ENCODE measurements around the gene SIAH3.

SIAH3 gene

GRCh38 chr13:45748941-45749759 is 102.4 kb downstream of the SIAH3 start:
- H3K9ac ChIP-seq (ENCODE audit: low read depth, low read length), result no peak overlapping the region
- no peaks in the 10 kb centered on the region for H3K36me3 ChIP-seq (ENCODE audit: insufficient read depth, low read depth, low read length)

GRCh38 chr13:45747071-45747470 is 104.5 kb downstream of the SIAH3 start:
- Histone ChIP-seq H3K4me1 (ENCODE audit: insufficient read depth, low read length) (0 out of 2 replicates have a peak, but pooled peaks cover 6% of the 10 kb centered on the region), H3K4me3 (ENCODE audit: low read length) (no peak overlapping the region), H3K9me3 (ENCODE audit: insufficient read depth, low read depth, low read length) (no peaks in the 10 kb centered on the region), H3K27me3 (ENCODE audit: insufficient read depth, low read length) (no peaks in the 10 kb centered on the region), H3K9ac (ENCODE audit: low read depth, low read length) (no peak overlapping the region), H3K27ac (ENCODE audit: low read length) (no peak overlapping the region), H3K36me3 (ENCODE audit: insufficient read depth, low read depth, low read length) (no peaks in the 10 kb centered on the region)

More at GRCh38 chr13:45748941-45749759, 102.4 kb downstream of the SIAH3 start:
- 0 out of 2 replicates have a peak, but pooled peaks cover 6% of the 10 kb centered on the region for H3K4me1 ChIP-seq (ENCODE audit: insufficient read depth, low read length)
- H3K27ac ChIP-seq (ENCODE audit: low read length), result no peak overlapping the region
- H3K9me3 ChIP-seq (ENCODE audit: insufficient read depth, low read depth, low read length), result no peaks in the 10 kb centered on the region
- no peak overlapping the region for H3K4me3 ChIP-seq (ENCODE audit: low read length)
- H3K27me3 ChIP-seq (ENCODE audit: insufficient read depth, low read length), result no peaks in the 10 kb centered on the region

- Histone ChIP-seq H3K27me3 (ENCODE audit: insufficient read depth, low read length) (no peaks in the 10 kb centered on the region), H3K27ac (ENCODE audit: low read length) (no peak overlapping the region), H3K4me1 (ENCODE audit: insufficient read depth, low read length) (0 out of 2 replicates have a peak, but pooled peaks cover 6% of the 10 kb centered on the region), H3K4me3 (ENCODE audit: low read length) (no peak overlapping the region), H3K36me3 (ENCODE audit: insufficient read depth, low read depth, low read length) (no peaks in the 10 kb centered on the region), H3K9ac (ENCODE audit: low read depth, low read length) (no peak overlapping the region), H3K9me3 (ENCODE audit: insufficient read depth, low read depth, low read length) (no peaks in the 10 kb centered on the region)
These were observed 106.6 kb downstream of the SIAH3 start for GRCh38 chr13:45744979-45745378.

- Histone ChIP-seq H3K27me3 (ENCODE audit: insufficient read depth, low read length) (no peaks in the 10 kb centered on the region), H3K9ac (ENCODE audit: low read depth, low read length) (no peak overlapping the region), H3K4me1 (ENCODE audit: insufficient read depth, low read length) (no peaks in the 10 kb centered on the region), H3K27ac (ENCODE audit: low read length) (no peak overlapping the region), H3K4me3 (ENCODE audit: low read length) (no peak overlapping the region), H3K36me3 (ENCODE audit: insufficient read depth, low read depth, low read length) (no peaks in the 10 kb centered on the region), H3K9me3 (ENCODE audit: insufficient read depth, low read depth, low read length) (no peaks in the 10 kb centered on the region)
These were observed 108.6 kb downstream of the SIAH3 start for GRCh38 chr13:45742985-45743384.

GRCh38 chr13:45737571-45738017 is 114.0 kb downstream of the SIAH3 start:
- H3K27ac ChIP-seq (ENCODE audit: low read length), result no peak overlapping the region
- no peak overlapping the region for H3K9ac ChIP-seq (ENCODE audit: low read depth, low read length)
- no peak overlapping the region for H3K4me3 ChIP-seq (ENCODE audit: low read length)
- H3K36me3 ChIP-seq (ENCODE audit: insufficient read depth, low read depth, low read length), result no peaks in the 10 kb centered on the region
- no peaks in the 10 kb centered on the region for H3K4me1 ChIP-seq (ENCODE audit: insufficient read depth, low read length)
- H3K9me3 ChIP-seq (ENCODE audit: insufficient read depth, low read depth, low read length), result no peaks in the 10 kb centered on the region
- H3K27me3 ChIP-seq (ENCODE audit: insufficient read depth, low read length), result no peaks in the 10 kb centered on the region

GRCh38 chr13:45733361-45733760 is 118.2 kb downstream of the SIAH3 start:
- no peaks in the 10 kb centered on the region for H3K36me3 ChIP-seq (ENCODE audit: insufficient read depth, low read depth, low read length)

GRCh38 chr13:45732916-45733315 is 118.6 kb downstream of the SIAH3 start:
- no peaks in the 10 kb centered on the region for H3K9me3 ChIP-seq (ENCODE audit: insufficient read depth, low read depth, low read length)
- no peak overlapping the region for H3K27ac ChIP-seq (ENCODE audit: low read length)
- no peaks in the 10 kb centered on the region for H3K27me3 ChIP-seq (ENCODE audit: insufficient read depth, low read length)
- no peaks in the 10 kb centered on the region for H3K36me3 ChIP-seq (ENCODE audit: insufficient read depth, low read depth, low read length)
- no peaks in the 10 kb centered on the region for H3K4me1 ChIP-seq (ENCODE audit: insufficient read depth, low read length)
- H3K9ac ChIP-seq (ENCODE audit: low read depth, low read length), result no peak overlapping the region
- H3K4me3 ChIP-seq (ENCODE audit: low read length), result no peak overlapping the region

More at GRCh38 chr13:45733361-45733760, 118.2 kb downstream of the SIAH3 start:
- no peaks in the 10 kb centered on the region for H3K27me3 ChIP-seq (ENCODE audit: insufficient read depth, low read length)
- no peak overlapping the region for H3K9ac ChIP-seq (ENCODE audit: low read depth, low read length)
- H3K9me3 ChIP-seq (ENCODE audit: insufficient read depth, low read depth, low read length), result no peaks in the 10 kb centered on the region
- no peak overlapping the region for H3K4me3 ChIP-seq (ENCODE audit: low read length)
- H3K27ac ChIP-seq (ENCODE audit: low read length), result no peak overlapping the region
- H3K4me1 ChIP-seq (ENCODE audit: insufficient read depth, low read length), result no peaks in the 10 kb centered on the region

- no peak overlapping the region for H3K27ac ChIP-seq (ENCODE audit: low read length)
These were observed 120.1 kb downstream of the SIAH3 start for GRCh38 chr13:45731455-45731854.

GRCh38 chr13:45728759-45729158 is 122.8 kb downstream of the SIAH3 start:
- peaks cover under 1% of the 10 kb centered on the region; the same call in 1 of the 2 replicates for H3K4me1 ChIP-seq (ENCODE audit: insufficient read depth, low read length)
- H3K36me3 ChIP-seq (ENCODE audit: insufficient read depth, low read depth, low read length), result no peaks in the 10 kb centered on the region
- H3K4me3 ChIP-seq (ENCODE audit: low read length), result no peak overlapping the region
- no peak overlapping the region for H3K9ac ChIP-seq (ENCODE audit: low read depth, low read length)
- H3K27ac ChIP-seq (ENCODE audit: low read length), result no peak overlapping the region
- no peaks in the 10 kb centered on the region for H3K27me3 ChIP-seq (ENCODE audit: insufficient read depth, low read length)
- H3K9me3 ChIP-seq (ENCODE audit: insufficient read depth, low read depth, low read length), result no peaks in the 10 kb centered on the region

More at GRCh38 chr13:45731455-45731854, 120.1 kb downstream of the SIAH3 start:
- no peaks in the 10 kb centered on the region for H3K9me3 ChIP-seq (ENCODE audit: insufficient read depth, low read depth, low read length)
- no peak overlapping the region for H3K9ac ChIP-seq (ENCODE audit: low read depth, low read length)
- H3K4me3 ChIP-seq (ENCODE audit: low read length), result no peak overlapping the region
- no peaks in the 10 kb centered on the region for H3K4me1 ChIP-seq (ENCODE audit: insufficient read depth, low read length)
- H3K27me3 ChIP-seq (ENCODE audit: insufficient read depth, low read length), result no peaks in the 10 kb centered on the region
- no peaks in the 10 kb centered on the region for H3K36me3 ChIP-seq (ENCODE audit: insufficient read depth, low read depth, low read length)

Measured in iPS-20b (cell line).